Measurements from ENCODE around the gene NMS. TPM values are rescaled to one million over a fixed set of nuclear protein-coding genes. Genes with fewer than 3 reads are reported as not detected.

Gene NMS
- total RNA-seq, 4 donors from 2014 or later: not detected

DNA sequence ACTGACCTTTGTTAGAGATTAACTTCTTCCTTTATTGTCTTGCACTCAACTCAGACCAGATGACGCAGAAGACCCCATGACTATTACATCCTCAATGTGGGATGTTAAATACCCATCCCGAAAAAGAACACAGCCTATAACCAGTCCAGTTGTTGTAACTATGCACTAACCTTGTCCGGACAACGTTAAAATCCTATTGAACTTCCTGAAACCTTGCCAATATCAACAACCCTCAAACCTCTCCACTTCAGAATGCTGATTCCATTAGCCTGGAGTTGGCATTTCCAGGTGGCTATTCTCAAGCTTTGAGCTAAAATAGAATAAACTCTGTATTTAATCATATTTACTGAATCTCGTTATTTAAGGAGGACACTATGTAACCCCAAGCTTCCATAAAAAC lies 13.6 kb downstream of the NMS start:
- TF ChIP-seq POLR2A (IDR thresholded peaks at IDR 0.05) (no peak), EP300 (IDR thresholded peaks at IDR 0.05) (no peak)
- TF ChIP-seq, protein P1, sequence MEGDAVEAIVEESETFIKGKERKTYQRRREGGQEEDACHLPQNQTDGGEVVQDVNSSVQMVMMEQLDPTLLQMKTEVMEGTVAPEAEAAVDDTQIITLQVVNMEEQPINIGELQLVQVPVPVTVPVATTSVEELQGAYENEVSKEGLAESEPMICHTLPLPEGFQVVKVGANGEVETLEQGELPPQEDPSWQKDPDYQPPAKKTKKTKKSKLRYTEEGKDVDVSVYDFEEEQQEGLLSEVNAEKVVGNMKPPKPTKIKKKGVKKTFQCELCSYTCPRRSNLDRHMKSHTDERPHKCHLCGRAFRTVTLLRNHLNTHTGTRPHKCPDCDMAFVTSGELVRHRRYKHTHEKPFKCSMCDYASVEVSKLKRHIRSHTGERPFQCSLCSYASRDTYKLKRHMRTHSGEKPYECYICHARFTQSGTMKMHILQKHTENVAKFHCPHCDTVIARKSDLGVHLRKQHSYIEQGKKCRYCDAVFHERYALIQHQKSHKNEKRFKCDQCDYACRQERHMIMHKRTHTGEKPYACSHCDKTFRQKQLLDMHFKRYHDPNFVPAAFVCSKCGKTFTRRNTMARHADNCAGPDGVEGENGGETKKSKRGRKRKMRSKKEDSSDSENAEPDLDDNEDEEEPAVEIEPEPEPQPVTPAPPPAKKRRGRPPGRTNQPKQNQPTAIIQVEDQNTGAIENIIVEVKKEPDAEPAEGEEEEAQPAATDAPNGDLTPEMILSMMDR (IDR thresholded peaks at IDR 0.05): no peak
- Histone ChIP-seq H3K36me3 (no peaks in the 10 kb centered on the region), H3K27me3 (no peaks in the 10 kb centered on the region), H3K4me3 (no peak overlapping the region), H3K4me1 (no peaks in the 10 kb centered on the region), H3K27ac (no peak overlapping the region), H3K9me3 (peaks cover 0 to 4% (median 0%) of the 10 kb centered on the region in 4 donors)
- no peak for DNase-seq (ENCODE audit: low spot score in 2 of 2)
- WGBS, 2 donors: 59 to 67% methylated on average over 5 of the region's 5 CpGs

- TF ChIP-seq EP300 (IDR thresholded peaks at IDR 0.05) (no peak), POLR2A (IDR thresholded peaks at IDR 0.05) (no peak)
- TF ChIP-seq, protein P1 (IDR thresholded peaks at IDR 0.05): no peak
- Histone ChIP-seq H3K36me3 (no peaks in the 10 kb centered on the region), H3K4me1 (no peaks in the 10 kb centered on the region), H3K27ac (no peak overlapping the region), H3K27me3 (no peaks in the 10 kb centered on the region), H3K9me3 (peaks cover 0 to 4% (median 0%) of the 10 kb centered on the region in 4 donors), H3K4me3 (no peak overlapping the region)
- 81 to 86% methylated on average over 5 of the region's 5 CpGs for whole genome bisulfite sequencing, 2 donors
- no peak for DNase-seq (ENCODE audit: low spot score in 2 of 2)
Observed at GRCh38 chr2:100484390-100484789, 14.1 kb downstream of the NMS start.

DNA sequence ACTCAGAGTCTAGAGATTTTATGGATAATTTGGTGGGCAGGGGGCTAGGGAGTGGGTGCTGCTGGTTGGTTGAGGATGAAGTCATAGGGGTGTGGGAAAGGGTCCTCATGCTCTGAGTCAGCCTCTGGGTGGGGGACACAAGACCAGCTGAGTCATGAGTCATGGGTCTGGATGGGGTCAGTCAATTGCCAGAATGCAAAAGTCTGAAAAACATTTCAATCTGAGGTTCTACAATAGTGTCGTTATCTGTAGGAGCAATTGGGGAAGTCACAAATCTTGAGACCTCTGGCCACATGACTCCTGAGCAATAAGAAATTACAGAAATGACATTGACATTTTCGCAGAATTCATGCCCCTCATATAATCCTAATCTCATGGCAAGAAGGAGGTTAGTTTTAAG lies 15.1 kb downstream of the NMS start:
- H3K4me1 ChIP-seq: no peaks in the 10 kb centered on the region
- WGBS, 2 donors: 80% methylated on average over 2 of the region's 2 CpGs

GRCh38 chr2:100494712-100495111 lies 24.4 kb downstream of the NMS start:
- WGBS, 2 donors: 77 to 82% methylated on average over 6 of the region's 6 CpGs
- no peak overlapping the region for H3K27ac ChIP-seq
- no peak overlapping the region for H3K4me3 ChIP-seq
- H3K27me3 ChIP-seq: no peaks in the 10 kb centered on the region
- H3K36me3 ChIP-seq: no peaks in the 10 kb centered on the region
- peaks cover 0 to 8% (median 0%) of the 10 kb centered on the region in 4 donors for H3K9me3 ChIP-seq
- no peak for DNase-seq (ENCODE audit: low spot score in 2 of 2)
- no peaks in the 10 kb centered on the region for H3K4me1 ChIP-seq
- TF ChIP-seq POLR2A (IDR thresholded peaks at IDR 0.05) (no peak), EP300 (IDR thresholded peaks at IDR 0.05) (no peak)
- TF ChIP-seq, protein P1 (IDR thresholded peaks at IDR 0.05): no peak

More for the DNA sequence above, 15.1 kb downstream of the NMS start:
- DNase-seq (ENCODE audit: low spot score in 2 of 2): no peak
- no peak overlapping the region for H3K27ac ChIP-seq
- H3K4me3 ChIP-seq: no peak overlapping the region
- H3K9me3 ChIP-seq: peaks cover 0 to 4% (median 0%) of the 10 kb centered on the region in 4 donors
- no peaks in the 10 kb centered on the region for H3K36me3 ChIP-seq
- TF ChIP-seq POLR2A (IDR thresholded peaks at IDR 0.05) (no peak), EP300 (IDR thresholded peaks at IDR 0.05) (no peak)
- H3K27me3 ChIP-seq: no peaks in the 10 kb centered on the region

GRCh38 chr2:100502782-100503181 lies 32.5 kb downstream of the NMS start:
- Histone ChIP-seq H3K4me3 (no peak overlapping the region), H3K27ac (no peak overlapping the region), H3K36me3 (no peaks in the 10 kb centered on the region), H3K4me1 (no peaks in the 10 kb centered on the region), H3K27me3 (no peaks in the 10 kb centered on the region), H3K9me3 (peaks cover 0 to 34% (median 3%) of the 10 kb centered on the region in 4 donors)
- DNase-seq (ENCODE audit: low spot score in 2 of 2): no peak
- TF ChIP-seq, protein P1 (IDR thresholded peaks at IDR 0.05): no peak
- TF ChIP-seq EP300 (IDR thresholded peaks at IDR 0.05): no peak
- TF ChIP-seq POLR2A (IDR thresholded peaks at IDR 0.05): no peak
- WGBS, 2 donors: 82 to 86% methylated on average over 2 of the region's 2 CpGs

DNA sequence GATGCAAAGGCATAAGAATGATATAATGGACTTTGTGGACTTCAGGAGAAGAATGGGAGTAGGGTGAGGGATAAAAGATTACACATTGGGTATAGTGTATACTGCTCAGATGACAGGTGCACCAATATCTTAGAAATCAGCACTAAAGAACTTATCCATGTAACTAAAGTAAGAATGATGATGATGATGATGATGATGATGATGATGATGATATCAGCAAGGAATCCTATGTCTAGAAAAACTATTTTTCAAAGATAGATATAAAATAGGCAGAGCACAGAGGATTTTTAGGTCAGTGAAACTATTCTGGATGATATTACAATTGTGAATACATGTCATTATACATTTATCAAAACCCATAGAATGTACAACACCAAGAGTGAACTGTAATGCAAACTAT lies 34.3 kb downstream of the NMS start:
- DNase-seq (ENCODE audit: low spot score in 2 of 2): no peak
- Histone ChIP-seq H3K4me1 (no peaks in the 10 kb centered on the region), H3K27me3 (no peaks in the 10 kb centered on the region), H3K27ac (no peak overlapping the region), H3K4me3 (no peak overlapping the region), H3K9me3 (peaks cover 0 to 34% (median 5%) of the 10 kb centered on the region in 4 donors), H3K36me3 (no peaks in the 10 kb centered on the region)
- no peak for TF ChIP-seq EP300 (IDR thresholded peaks at IDR 0.05)
- no peak for TF ChIP-seq POLR2A (IDR thresholded peaks at IDR 0.05)
- TF ChIP-seq, protein P1 (IDR thresholded peaks at IDR 0.05): no peak

All from tibial nerve (tissue), 4 donors.